ENCODE data around the gene ARHGEF7. TPM values are rescaled to one million over a fixed set of nuclear protein-coding genes. Genes with fewer than 3 reads are reported as not detected.
A peak's percentile ranks its signal among the peaks of the same experiment; 100 is the strongest.

ARHGEF7 gene
- total RNA-seq, 1 experiment from 2014 or later: 29.3 TPM

- no peak for DNase-seq (ENCODE audit: low spot score)
- in situ Hi-C loops (cut with HindIII; ENCODE audit: low sequenced_read_pairs): no loop called here
Measured at GRCh38 chr13:111099290-111099689, 15.8 kb upstream of the ARHGEF7 start.

GRCh38 chr13:111110054-111110453 is 5.1 kb upstream of the ARHGEF7 start:
- no peak for DNase-seq (ENCODE audit: low spot score)
- in situ Hi-C loops (cut with HindIII; ENCODE audit: low sequenced_read_pairs): no loop called here

- DNase-seq (ENCODE audit: low spot score): no peak
- in situ Hi-C loops (cut with HindIII; ENCODE audit: low sequenced_read_pairs): no loop called here
Measured at GRCh38 chr13:111111376-111111937, 3.7 kb upstream of the ARHGEF7 start.

GRCh38 chr13:111112196-111112595 is 2.9 kb upstream of the ARHGEF7 start:
- DNase-seq (ENCODE audit: low spot score): no peak

GRCh38 chr13:111114362-111115060 is 599 bp upstream of the ARHGEF7 start:
- peak; percentile 61 for DNase-seq (ENCODE audit: low spot score)
- in situ Hi-C loops (cut with HindIII; ENCODE audit: low sequenced_read_pairs): no loop called here

More at GRCh38 chr13:111112196-111112595, 2.9 kb upstream of the ARHGEF7 start:
- in situ Hi-C loops (cut with HindIII; ENCODE audit: low sequenced_read_pairs): no loop called here

GRCh38 chr13:111115965-111116521 is 933 bp downstream of the ARHGEF7 start:
- DNase-seq (ENCODE audit: low spot score): peak; percentile 37

GRCh38 chr13:111116856-111117255 is 1.7 kb downstream of the ARHGEF7 start:
- in situ Hi-C loops (cut with HindIII; ENCODE audit: low sequenced_read_pairs): no loop called here
- DNase-seq (ENCODE audit: low spot score): no peak

More at GRCh38 chr13:111115965-111116521, 933 bp downstream of the ARHGEF7 start:
- in situ Hi-C loops (cut with HindIII; ENCODE audit: low sequenced_read_pairs): no loop called here

- DNase-seq (ENCODE audit: low spot score): no peak
- in situ Hi-C loops (cut with HindIII; ENCODE audit: low sequenced_read_pairs): no loop called here
Measured at GRCh38 chr13:111117289-111117688, 2.2 kb downstream of the ARHGEF7 start.

- in situ Hi-C loops (cut with HindIII; ENCODE audit: low sequenced_read_pairs): no loop called here
- no peak for DNase-seq (ENCODE audit: low spot score)
Measured at GRCh38 chr13:111117961-111118360, 2.9 kb downstream of the ARHGEF7 start.

GRCh38 chr13:111118898-111119607 is 3.9 kb downstream of the ARHGEF7 start:
- in situ Hi-C loops (cut with HindIII; ENCODE audit: low sequenced_read_pairs): no loop called here
- DNase-seq (ENCODE audit: low spot score): no peak

- DNase-seq (ENCODE audit: low spot score): no peak
- in situ Hi-C loops (cut with HindIII; ENCODE audit: low sequenced_read_pairs): no loop called here
Measured at GRCh38 chr13:111119966-111120365, 4.9 kb downstream of the ARHGEF7 start.

- DNase-seq (ENCODE audit: low spot score): no peak
- in situ Hi-C loops (cut with HindIII; ENCODE audit: low sequenced_read_pairs): no loop called here
Measured at GRCh38 chr13:111120422-111120821, 5.3 kb downstream of the ARHGEF7 start.

- no peak for DNase-seq (ENCODE audit: low spot score)
- in situ Hi-C loops (cut with HindIII; ENCODE audit: low sequenced_read_pairs): no loop called here
Measured at GRCh38 chr13:111120913-111121312, 5.8 kb downstream of the ARHGEF7 start.

GRCh38 chr13:111121506-111121905 is 6.4 kb downstream of the ARHGEF7 start:
- DNase-seq (ENCODE audit: low spot score): no peak
- in situ Hi-C loops (cut with HindIII; ENCODE audit: low sequenced_read_pairs): no loop called here

GRCh38 chr13:111122056-111122455 is 6.9 kb downstream of the ARHGEF7 start:
- in situ Hi-C loops (cut with HindIII; ENCODE audit: low sequenced_read_pairs): no loop called here
- no peak for DNase-seq (ENCODE audit: low spot score)

- no peak for DNase-seq (ENCODE audit: low spot score)
- in situ Hi-C loops (cut with HindIII; ENCODE audit: low sequenced_read_pairs): no loop called here
Measured at GRCh38 chr13:111122631-111123030, 7.5 kb downstream of the ARHGEF7 start.

- DNase-seq (ENCODE audit: low spot score): no peak
Measured at GRCh38 chr13:111123221-111123620, 8.1 kb downstream of the ARHGEF7 start.

GRCh38 chr13:111123649-111124048 is 8.5 kb downstream of the ARHGEF7 start:
- no peak for DNase-seq (ENCODE audit: low spot score)
- in situ Hi-C loops (cut with HindIII; ENCODE audit: low sequenced_read_pairs): no loop called here

More at GRCh38 chr13:111123221-111123620, 8.1 kb downstream of the ARHGEF7 start:
- in situ Hi-C loops (cut with HindIII; ENCODE audit: low sequenced_read_pairs): no loop called here

GRCh38 chr13:111126509-111126908 is 11.4 kb downstream of the ARHGEF7 start:
- no peak for DNase-seq (ENCODE audit: low spot score)
- in situ Hi-C loops (cut with HindIII; ENCODE audit: low sequenced_read_pairs): no loop called here

Measured in G401 (cell line).